Thyroid gland (tissue), 4 donors: Measurements from ENCODE around the gene ZNF536.

Experiments
- POLR2A ChIP-seq, 2 donors: fragments of 450-650 bp; IDR thresholded peaks; one replicate each; pipeline ENCODE4 v1.6.1; 2017; ENCODE audit warnings: antibody characterized with exemption in 2 of 2, mild to moderate bottlenecking in 2 of 2, moderate library complexity in 1 of 2
- TF ChIP-seq, protein P1 (sequence below), 6 experiments: fragments of 200-600 bp in 3 of 6; fragments of 450-650 bp in 3 of 6; sonication (generic) in 3 of 6; IDR thresholded peaks; one replicate each; pipeline ENCODE4 v1.5.1; 2016 to 2019; ENCODE audit warnings: antibody characterized with exemption in 6 of 6, mild to moderate bottlenecking in 2 of 6, inconsistent platforms in 1 of 6, moderate library complexity in 1 of 6

DNA sequence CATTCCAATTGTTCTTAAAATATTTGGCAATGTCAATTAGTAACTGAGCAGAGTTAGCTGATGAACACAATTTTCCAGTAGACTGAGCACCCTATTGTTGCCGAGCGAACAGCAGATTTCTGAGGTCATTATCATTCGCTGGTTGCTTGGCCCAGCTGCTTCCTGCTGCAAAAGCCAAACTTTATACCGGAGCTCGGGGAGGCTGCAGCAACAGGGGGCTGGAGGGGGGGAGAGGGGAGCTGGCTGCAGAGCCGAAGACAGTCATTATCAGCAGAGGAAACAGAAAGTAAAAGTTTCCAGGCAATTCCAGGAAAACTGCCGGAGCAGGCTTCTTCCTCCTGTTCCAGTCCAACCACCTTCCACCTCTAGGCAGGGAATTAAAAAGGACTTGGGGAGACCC, 77.9 kb downstream of the ZNF536 start:
- TF ChIP-seq POLR2A (IDR thresholded peaks at IDR 0.05) = no peak
- TF ChIP-seq, protein P1, sequence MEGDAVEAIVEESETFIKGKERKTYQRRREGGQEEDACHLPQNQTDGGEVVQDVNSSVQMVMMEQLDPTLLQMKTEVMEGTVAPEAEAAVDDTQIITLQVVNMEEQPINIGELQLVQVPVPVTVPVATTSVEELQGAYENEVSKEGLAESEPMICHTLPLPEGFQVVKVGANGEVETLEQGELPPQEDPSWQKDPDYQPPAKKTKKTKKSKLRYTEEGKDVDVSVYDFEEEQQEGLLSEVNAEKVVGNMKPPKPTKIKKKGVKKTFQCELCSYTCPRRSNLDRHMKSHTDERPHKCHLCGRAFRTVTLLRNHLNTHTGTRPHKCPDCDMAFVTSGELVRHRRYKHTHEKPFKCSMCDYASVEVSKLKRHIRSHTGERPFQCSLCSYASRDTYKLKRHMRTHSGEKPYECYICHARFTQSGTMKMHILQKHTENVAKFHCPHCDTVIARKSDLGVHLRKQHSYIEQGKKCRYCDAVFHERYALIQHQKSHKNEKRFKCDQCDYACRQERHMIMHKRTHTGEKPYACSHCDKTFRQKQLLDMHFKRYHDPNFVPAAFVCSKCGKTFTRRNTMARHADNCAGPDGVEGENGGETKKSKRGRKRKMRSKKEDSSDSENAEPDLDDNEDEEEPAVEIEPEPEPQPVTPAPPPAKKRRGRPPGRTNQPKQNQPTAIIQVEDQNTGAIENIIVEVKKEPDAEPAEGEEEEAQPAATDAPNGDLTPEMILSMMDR (IDR thresholded peaks at IDR 0.05) = no peak
